Gastrocnemius medialis (tissue), 4 donors: Measurements from ENCODE around the gene OR2T5.
"Not testable (repeated sequence)": the region's sequence is repeated elsewhere in the genome, so short reads cannot be mapped to it uniquely, and the experiment has no call there.

Source experiments
- POLR2A ChIP-seq, 2 donors: fragments of 450-650 bp; IDR thresholded peaks; one replicate each; pipeline ENCODE4 v1.6.1; 2017; ENCODE audit warnings: antibody characterized with exemption in 2 of 2, mild to moderate bottlenecking in 2 of 2, moderate library complexity in 2 of 2
- TF ChIP-seq, protein P1 (sequence below), 5 experiments: fragments of 450-650 bp in 3 of 5; fragments of 200-600 bp in 2 of 5; sonication (generic) in 2 of 5; IDR thresholded peaks in 4 of 5; conservative IDR thresholded peaks in 1 of 5; 1 replicate in 4 of 5; 2 replicates in 1 of 5; pipeline ENCODE4 v1.5.1; 2016 to 2019; ENCODE audit warnings: antibody characterized with exemption in 5 of 5, mild to moderate bottlenecking in 3 of 5, moderate library complexity in 3 of 5

DNA sequence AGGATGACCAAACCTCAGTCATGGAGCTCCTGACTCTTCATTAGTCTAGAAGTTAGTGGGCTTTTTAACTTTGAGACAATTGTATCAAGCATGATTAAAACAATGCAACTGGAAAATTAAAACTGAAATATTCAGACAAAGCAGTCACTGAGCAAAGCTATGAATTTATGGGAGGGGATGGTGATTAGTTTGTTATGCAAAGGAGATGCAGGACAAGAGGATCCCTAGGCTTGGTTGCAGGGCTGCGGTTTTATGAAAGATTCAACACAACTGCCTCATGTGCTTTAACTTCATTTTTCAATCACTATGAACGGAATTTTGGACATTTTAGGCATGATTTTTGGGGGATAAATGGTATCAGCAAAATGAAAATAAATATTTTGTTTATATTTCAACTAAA is 16.3 kb upstream of the OR2T5 start:
- not testable (repeated sequence) for TF ChIP-seq POLR2A (IDR thresholded peaks at IDR 0.05)
- TF ChIP-seq, protein P1, sequence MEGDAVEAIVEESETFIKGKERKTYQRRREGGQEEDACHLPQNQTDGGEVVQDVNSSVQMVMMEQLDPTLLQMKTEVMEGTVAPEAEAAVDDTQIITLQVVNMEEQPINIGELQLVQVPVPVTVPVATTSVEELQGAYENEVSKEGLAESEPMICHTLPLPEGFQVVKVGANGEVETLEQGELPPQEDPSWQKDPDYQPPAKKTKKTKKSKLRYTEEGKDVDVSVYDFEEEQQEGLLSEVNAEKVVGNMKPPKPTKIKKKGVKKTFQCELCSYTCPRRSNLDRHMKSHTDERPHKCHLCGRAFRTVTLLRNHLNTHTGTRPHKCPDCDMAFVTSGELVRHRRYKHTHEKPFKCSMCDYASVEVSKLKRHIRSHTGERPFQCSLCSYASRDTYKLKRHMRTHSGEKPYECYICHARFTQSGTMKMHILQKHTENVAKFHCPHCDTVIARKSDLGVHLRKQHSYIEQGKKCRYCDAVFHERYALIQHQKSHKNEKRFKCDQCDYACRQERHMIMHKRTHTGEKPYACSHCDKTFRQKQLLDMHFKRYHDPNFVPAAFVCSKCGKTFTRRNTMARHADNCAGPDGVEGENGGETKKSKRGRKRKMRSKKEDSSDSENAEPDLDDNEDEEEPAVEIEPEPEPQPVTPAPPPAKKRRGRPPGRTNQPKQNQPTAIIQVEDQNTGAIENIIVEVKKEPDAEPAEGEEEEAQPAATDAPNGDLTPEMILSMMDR (IDR thresholded peaks at IDR 0.05 in 4 of 5, conservative IDR thresholded peaks at IDR 0.05 in 1 of 5), result not testable (repeated sequence)
